Suppressor macrophage (primary cell): ENCODE results near the gene HLCS.

ENCODE experiments used
- DNase-seq, 4 experiments: peaks; one replicate each; pipeline ENCODE4 v3.0.0-alpha.2; 2020 to 2022

The HLCS gene

GRCh38 chr21:36735724-36736320 is 230.6 kb downstream of the HLCS start:
- no peak for DNase-seq

GRCh38 chr21:36735201-36735515 is 231.3 kb downstream of the HLCS start:
- no peak for DNase-seq

- no peak for DNase-seq
These were observed 231.9 kb downstream of the HLCS start for GRCh38 chr21:36734367-36735200.

GRCh38 chr21:36733857-36734256 is 232.6 kb downstream of the HLCS start:
- no peak for DNase-seq

GRCh38 chr21:36732761-36733160 is 233.7 kb downstream of the HLCS start:
- DNase-seq: no peak

- DNase-seq: no peak
These were observed 234.3 kb downstream of the HLCS start for GRCh38 chr21:36732217-36732616.

- DNase-seq: no peak
These were observed 235.9 kb downstream of the HLCS start for GRCh38 chr21:36730291-36731281.

GRCh38 chr21:36729310-36729970 is 237.0 kb downstream of the HLCS start:
- DNase-seq: no peak

- no peak for DNase-seq
These were observed 237.9 kb downstream of the HLCS start for GRCh38 chr21:36728371-36729111.

GRCh38 chr21:36727866-36728265 is 238.6 kb downstream of the HLCS start:
- DNase-seq: no peak

- DNase-seq: no peak
These were observed 240.6 kb downstream of the HLCS start for GRCh38 chr21:36725793-36726386.

- no peak for DNase-seq
These were observed 241.8 kb downstream of the HLCS start for GRCh38 chr21:36724660-36725059.

GRCh38 chr21:36723371-36723881 is 243.0 kb downstream of the HLCS start:
- no peak for DNase-seq

GRCh38 chr21:36722370-36723368 is 243.8 kb downstream of the HLCS start:
- no peak for DNase-seq

GRCh38 chr21:36721817-36722216 is 244.7 kb downstream of the HLCS start:
- no peak for DNase-seq

GRCh38 chr21:36719614-36720013 is 246.9 kb downstream of the HLCS start:
- no peak for DNase-seq

- DNase-seq: no peak
These were observed 247.4 kb downstream of the HLCS start for GRCh38 chr21:36718951-36719501.

GRCh38 chr21:36717976-36718375 is 248.5 kb downstream of the HLCS start:
- no peak for DNase-seq

GRCh38 chr21:36716836-36717235 is 249.6 kb downstream of the HLCS start:
- no peak for DNase-seq

GRCh38 chr21:36716387-36716786 is 250.1 kb downstream of the HLCS start:
- DNase-seq: no peak
